HG02943 (cell line): ENCODE measurements around the gene PMM1.
"Not testable (repeated sequence)": the region's sequence is repeated elsewhere in the genome, so short reads cannot be mapped to it uniquely, and the experiment has no call there.

Experiments used
- ATAC-seq: cut with Tn5 transposase; IDR thresholded peaks from one replicate; pipeline ENCODE4 v1.9.1; 2021; ENCODE audit warnings: mild to moderate bottlenecking, low read depth, moderate library complexity; ENCODE audit not compliant: unreplicated experiment

Gene PMM1

GRCh38 chr22:41598081-41598480, 8.4 kb upstream of the PMM1 start:
- no peak for ATAC-seq

- no peak for ATAC-seq
These were observed 8.0 kb upstream of the PMM1 start for GRCh38 chr22:41597635-41597953.

DNA sequence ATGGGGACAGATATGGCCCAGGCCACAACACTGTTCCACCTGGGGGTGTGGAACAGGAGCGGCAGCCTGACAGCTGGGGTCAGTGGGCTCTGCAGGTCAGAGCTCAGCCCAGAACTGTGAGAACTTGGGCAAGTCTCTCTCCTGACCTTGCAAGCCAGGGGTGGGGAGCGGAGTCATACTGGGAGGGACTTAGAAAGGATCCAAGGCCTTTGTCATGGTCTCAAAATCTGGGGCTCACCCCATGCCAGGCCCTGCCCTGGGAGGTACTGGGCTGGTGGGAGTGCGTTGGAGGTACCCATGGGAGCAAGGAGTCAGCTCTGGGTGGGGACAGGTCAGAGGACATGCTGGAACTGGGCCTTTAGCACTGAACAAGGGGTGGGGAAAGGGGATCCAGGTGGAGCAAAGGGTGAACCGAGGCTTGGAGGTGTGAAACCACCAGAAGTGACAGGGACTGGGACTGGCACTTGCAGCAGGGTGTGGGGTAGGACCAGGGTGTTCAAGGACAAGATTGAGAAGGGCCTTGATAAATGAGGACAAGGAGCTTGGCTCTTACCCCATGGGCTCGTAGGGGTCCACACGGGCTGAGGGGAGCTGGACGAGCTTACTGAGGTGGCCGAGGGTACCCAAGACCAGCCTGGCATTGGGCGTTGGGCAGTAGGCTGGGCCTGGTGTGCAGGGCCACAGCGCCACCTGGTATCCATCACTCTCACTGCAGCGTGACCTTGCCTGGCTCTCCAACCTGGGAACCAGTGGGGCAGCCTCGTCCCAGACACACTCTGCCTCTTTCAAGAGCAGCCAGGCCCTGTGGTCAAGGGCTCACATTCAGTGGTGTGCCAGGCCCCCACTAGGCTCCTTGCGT, 7.4 kb upstream of the PMM1 start:
- ATAC-seq = no peak

- ATAC-seq = no peak
These were observed 6.1 kb upstream of the PMM1 start for GRCh38 chr22:41595703-41596102.

DNA sequence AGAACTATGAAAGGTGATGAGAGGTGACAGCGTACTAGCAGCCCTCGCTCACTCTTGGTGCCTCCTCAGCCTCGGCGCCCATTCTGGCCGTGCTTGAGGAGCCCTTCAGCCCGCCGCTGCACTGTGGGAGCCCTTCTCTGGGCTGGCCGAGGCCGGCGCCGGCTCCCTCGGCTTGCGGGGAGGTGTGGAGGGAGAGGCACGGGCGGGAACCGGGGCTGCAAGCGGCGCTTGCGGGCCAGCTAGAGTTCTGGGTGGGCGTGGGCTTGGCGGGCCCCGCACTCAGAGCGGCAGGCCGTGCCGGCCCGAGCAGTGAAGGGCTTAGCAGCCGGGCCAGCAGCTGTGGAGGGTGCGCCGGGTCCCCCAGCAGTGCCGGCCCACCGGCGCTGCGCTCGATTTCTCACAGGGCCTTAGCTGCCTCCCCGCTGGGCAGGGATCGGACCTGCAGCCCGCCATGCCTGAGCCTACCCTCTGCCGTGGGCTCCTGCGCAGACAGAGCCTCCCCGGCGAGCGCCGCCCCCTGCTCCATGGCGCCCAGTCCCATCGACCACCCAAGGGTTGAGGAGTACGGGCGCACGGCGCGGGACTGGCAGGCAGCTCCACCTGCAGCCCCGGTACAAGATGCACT, 3.8 kb upstream of the PMM1 start:
- not testable (repeated sequence) for ATAC-seq

DNA sequence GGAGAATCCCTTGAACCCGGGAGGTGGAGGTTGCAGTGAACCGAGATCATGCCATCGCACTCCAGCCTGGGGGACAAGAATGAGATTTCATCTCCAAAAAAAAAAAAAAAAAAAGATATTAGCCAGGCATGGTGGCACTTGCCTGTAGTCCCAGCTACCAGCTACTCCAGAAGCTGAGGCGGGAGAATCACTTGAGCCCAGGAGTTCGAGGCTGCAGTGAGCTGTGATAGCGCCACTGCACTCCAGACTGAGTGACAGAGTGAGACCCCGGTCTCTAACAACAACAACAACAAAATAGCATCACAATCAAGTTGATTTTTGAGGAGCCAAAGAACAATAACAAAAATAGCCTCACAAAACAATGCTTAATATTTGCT, 2.3 kb downstream of the PMM1 start:
- ATAC-seq = no peak

DNA sequence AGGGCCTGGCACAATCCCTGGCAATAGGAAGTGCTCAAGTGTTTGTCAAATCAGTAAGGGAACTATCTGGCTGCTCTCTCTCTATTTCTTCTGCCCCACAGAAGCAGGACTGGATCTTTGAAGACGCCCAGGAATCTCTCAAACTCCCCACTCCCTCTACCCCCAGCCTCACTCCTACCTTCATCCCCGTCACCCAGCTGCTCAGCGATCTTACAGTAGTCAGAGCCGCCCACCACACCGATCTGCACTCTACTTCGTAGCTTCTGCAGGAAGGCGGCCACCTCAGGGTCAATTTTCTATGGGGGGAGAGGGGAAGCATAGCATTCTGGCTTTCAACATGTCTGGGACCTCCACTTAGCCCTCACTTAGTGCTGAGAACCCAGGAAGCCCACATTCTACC, 3.7 kb downstream of the PMM1 start:
- no peak for ATAC-seq

DNA sequence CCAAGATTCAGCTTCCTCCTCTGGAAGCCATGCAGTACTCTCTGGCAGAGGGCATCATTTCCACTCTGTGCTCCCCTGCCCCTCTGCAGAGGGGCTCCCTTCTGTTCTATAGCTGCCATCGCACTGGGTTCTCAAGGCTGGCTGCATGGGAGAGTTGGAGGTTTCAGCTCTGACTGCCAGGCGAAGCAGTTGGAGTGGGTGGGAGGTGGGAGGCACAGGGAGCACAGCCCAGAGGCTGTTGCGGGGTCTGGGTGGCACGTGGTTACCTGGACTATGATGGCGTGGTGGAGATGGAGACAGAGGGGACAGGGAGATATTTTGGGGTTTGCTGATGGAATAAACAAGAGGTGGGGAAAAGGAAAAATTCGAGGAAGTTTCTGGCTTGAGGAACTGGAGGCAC, 4.8 kb downstream of the PMM1 start:
- ATAC-seq = no peak

- no peak for ATAC-seq
These were observed 6.9 kb downstream of the PMM1 start for GRCh38 chr22:41582694-41583093.

GRCh38 chr22:41579997-41580355, 9.7 kb downstream of the PMM1 start:
- no peak for ATAC-seq

DNA sequence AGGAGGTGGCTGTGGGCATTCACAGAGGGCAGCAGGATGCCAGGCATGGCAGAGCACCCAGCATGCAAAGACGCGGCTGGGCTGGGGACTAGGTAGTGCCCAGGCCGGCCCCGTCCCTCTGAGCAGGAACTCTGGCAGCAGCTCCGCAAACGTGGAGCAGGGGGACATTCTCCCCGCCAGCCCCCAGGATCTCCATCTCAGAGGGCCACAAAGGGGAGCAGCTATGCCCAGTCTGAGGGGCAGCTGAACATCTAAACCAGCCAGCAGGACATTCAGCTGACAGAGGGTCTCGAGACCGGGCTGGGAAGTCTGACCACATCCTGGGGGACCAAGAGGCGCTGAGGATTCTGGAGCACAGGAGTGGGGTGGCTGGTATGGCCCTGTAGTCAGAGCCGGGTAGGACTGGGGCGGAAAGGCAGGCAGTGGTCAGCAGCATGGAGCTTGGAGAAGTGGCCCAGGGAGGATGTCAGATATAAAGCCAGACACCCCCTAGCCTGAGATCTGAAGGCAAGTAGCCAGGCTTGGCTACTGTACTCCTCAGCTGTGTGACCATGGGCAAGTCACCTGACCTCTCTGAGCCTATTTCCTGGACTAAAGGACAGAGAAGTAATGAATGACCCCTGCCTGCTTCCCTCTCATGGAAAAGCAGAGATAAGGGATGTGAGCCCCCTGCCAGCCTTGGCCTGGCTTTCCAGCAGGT, 10.2 kb downstream of the PMM1 start:
- ATAC-seq = no peak

DNA sequence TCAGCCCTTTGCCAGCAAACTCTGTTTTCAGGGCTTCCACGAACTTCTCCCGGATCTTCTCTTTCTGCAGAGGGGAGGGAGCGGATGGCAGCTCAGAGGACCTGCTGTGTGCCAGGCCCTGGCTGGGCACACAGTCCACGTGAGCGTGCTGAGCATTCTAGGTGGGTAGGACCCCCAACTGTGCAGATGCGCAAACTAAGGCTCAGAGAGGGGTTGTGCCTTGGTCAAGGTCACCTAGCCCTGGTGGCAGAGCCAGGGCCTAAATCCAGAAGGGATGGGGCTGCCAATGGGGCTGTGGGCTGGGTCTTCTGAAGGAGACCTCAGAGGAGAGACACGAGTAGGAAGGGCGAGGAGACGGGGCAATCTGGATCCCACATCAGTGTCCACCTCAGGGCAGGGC, 10.8 kb downstream of the PMM1 start:
- no peak for ATAC-seq

DNA sequence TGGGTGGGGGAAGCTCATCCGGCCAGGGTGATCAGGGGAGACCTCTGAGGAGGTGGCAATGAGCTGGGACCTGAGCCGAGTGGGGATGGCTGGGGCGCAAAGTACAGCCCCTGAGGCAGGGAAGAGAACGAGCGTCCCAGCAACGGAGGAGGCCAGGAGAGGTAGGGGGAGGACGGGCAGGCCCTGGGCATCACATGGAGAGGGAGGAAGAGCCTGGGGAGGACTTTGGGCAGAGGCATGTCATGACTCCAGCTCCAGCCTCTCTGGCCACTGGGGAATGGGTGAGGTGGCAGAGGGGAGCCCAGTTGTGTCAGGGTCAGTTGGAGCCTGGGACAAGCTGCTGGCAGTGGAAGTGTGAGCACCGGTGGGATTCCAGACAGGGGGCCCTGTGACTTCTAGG, 11.5 kb downstream of the PMM1 start:
- ATAC-seq = no peak

GRCh38 chr22:41576877-41577276, 12.8 kb downstream of the PMM1 start:
- ATAC-seq = no peak

GRCh38 chr22:41575533-41575932, 14.1 kb downstream of the PMM1 start:
- no peak for ATAC-seq

- no peak for ATAC-seq
These were observed 14.7 kb downstream of the PMM1 start for GRCh38 chr22:41574847-41575381.

DNA sequence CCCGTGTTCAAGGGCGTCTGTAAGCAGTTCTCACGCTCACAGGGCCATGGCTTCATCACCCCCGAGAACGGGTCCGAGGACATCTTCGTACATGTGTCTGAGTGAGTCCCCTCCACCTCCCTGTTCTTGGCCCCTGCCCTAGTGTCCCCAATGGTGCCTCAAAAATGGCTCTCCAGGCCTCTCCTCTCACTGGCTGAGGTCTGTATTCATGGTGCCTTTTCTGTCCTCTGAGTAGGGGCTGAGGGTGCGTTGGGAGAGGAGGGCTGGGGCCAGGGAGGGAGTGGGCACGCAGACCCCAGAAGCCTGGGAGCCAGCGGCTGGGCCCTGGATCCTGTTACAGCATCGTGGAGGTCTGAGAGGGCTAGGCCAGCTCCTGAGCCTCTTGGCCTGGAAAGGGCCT, 16.0 kb downstream of the PMM1 start:
- no peak for ATAC-seq

DNA sequence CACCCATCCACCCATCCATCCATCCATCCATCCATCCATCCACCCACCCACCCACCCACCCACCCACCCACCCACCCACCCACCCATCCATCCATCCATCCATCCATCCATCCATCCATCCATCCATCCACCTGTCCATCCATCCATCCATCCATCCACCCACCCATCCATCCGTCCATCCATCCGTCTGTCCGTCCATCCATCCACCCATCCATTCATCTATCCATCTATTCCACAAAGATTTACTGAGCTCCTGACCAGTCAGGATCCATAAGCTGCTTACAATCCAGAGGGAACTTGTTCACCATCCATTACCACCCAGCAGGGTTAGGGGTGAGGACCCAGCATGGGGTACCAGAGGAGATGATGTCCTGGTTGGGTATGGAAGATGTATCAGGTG, 17.3 kb downstream of the PMM1 start:
- not testable (repeated sequence) for ATAC-seq

DNA sequence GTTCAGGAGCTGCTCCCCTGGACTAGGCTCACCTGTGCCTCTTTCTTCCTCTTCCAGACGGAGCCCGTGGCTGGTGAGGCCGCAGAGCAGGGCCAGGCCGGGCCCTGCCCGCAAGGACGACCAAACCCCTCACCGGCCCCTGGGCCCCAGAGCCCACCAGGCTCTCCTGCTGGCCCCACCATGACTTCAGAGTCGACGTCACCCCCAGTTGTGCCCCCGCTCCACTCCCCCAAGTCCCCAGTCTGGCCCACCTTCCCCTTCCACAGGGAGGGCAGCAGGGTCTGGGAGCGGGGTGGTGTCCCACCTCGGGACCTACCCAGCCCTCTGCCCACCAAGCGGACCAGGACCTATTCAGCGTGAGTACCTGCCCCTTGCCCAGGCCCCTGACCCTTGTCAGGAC, 17.9 kb downstream of the PMM1 start:
- ATAC-seq = no peak

GRCh38 chr22:41570221-41570620, 19.4 kb downstream of the PMM1 start:
- ATAC-seq = no peak

- ATAC-seq = no peak
These were observed 20.8 kb downstream of the PMM1 start for GRCh38 chr22:41568811-41569210.

DNA sequence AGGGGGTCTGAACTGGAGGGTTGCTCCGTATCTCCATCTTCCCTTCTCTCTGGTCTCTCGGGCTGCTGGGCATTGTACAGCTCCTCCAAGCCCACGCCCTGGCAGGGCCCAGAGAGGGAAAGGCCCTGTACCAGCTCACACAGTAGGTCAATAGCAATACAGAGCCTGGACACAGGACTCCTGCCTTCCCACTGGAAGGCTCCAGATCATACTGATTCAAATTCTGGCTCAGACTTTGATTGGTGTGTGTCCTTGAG, 22.2 kb downstream of the PMM1 start:
- ATAC-seq = no peak
